WTC11 (cell line): Measurements from ENCODE around the gene RPL10A. TPM values are rescaled to one million over a fixed set of nuclear protein-coding genes. Genes with fewer than 3 reads are reported as not detected.

Source experiments
- ATAC-seq: fragments of 200-7000 bp; cut with Tn5 transposase; 2 replicates; pipeline ENCODE4 v1.10.0; 2021; ENCODE audit warnings: mild to moderate bottlenecking, moderate library complexity
- CTCF ChIA-PET: fragments of 300-600 bp; sonication (Branson Sonifier 250); formaldehyde crosslinking; loops from one replicate; lab custom pipeline; 2021; ENCODE audit warnings: antibody characterized with exemption; lab: Charles Lee
- POLR2A ChIA-PET: fragments of 350-600 bp; sonication (Branson Sonifier 250); formaldehyde crosslinking; loops from one replicate; lab custom pipeline; 2021; ENCODE audit warnings: antibody characterized with exemption; lab: Charles Lee
- DNase-seq: peaks from one replicate; pipeline ENCODE4 v3.0.0; 2021; ENCODE audit warnings: low spot score
- H3K27ac Mint-ChIP-seq: 2 replicates; pipeline ENCODE4 v1.8.0; 2021; ENCODE audit warnings: mixed read lengths
- H3K27me3 Mint-ChIP-seq: 2 replicates; pipeline ENCODE4 v1.8.0; 2021; ENCODE audit warnings: low read depth, mild to moderate bottlenecking, moderate library complexity, mixed read lengths
- H3K36me3 Mint-ChIP-seq: 2 replicates; pipeline ENCODE4 v1.8.0; 2021; ENCODE audit warnings: mixed read lengths
- H3K4me1 Mint-ChIP-seq: 2 replicates; pipeline ENCODE4 v1.8.0; 2022; ENCODE audit warnings: mixed read lengths
- H3K4me3 Mint-ChIP-seq: 2 replicates; pipeline ENCODE4 v1.8.0; 2021; ENCODE audit warnings: mild to moderate bottlenecking, moderate library complexity, mixed read lengths
- H3K9me3 Mint-ChIP-seq: 2 replicates; pipeline ENCODE4 v1.8.0; 2021; ENCODE audit warnings: mixed read lengths
- CREB1 ChIP-seq: sonication (generic); formaldehyde crosslinking; IDR thresholded peaks from 2 replicates; pipeline ENCODE4 v1.8.0; 2023; ENCODE audit warnings: mild to moderate bottlenecking, missing genetic modification reagents
- CREM ChIP-seq: sonication (generic); formaldehyde crosslinking; IDR thresholded peaks from 2 replicates; pipeline ENCODE4 v1.8.1; 2022; ENCODE audit warnings: mild to moderate bottlenecking, missing genetic modification reagents, moderate library complexity
- FOXK1 ChIP-seq: sonication (generic); formaldehyde crosslinking; IDR thresholded peaks from 2 replicates; pipeline ENCODE4 v1.8.0; 2022; ENCODE audit warnings: mild to moderate bottlenecking, moderate library complexity, missing genetic modification reagents
- FOXP1 ChIP-seq: sonication (generic); formaldehyde crosslinking; IDR thresholded peaks from 2 replicates; pipeline ENCODE4 v1.8.0; 2022; ENCODE audit warnings: missing genetic modification reagents, mild to moderate bottlenecking, moderate library complexity, borderline replicate concordance
- GTF2I ChIP-seq: fragments of 250-450 bp; sonication (Bioruptor Pico); conservative IDR thresholded peaks from 2 replicates; pipeline ENCODE4 v1.4.0; 2021; ENCODE audit warnings: mild to moderate bottlenecking
- HMGA2 ChIP-seq: fragments of 250-450 bp; sonication (Bioruptor Pico); IDR thresholded peaks from 2 replicates; pipeline ENCODE4 v1.4.0; 2021; ENCODE audit warnings: mild to moderate bottlenecking, moderate library complexity
- KAT7 ChIP-seq: sonication (generic); formaldehyde crosslinking; IDR thresholded peaks from 2 replicates; pipeline ENCODE4 v1.8.1; 2023; ENCODE audit warnings: missing genetic modification reagents, mild to moderate bottlenecking, borderline replicate concordance
- NFE2L1 ChIP-seq: sonication (generic); formaldehyde crosslinking; IDR thresholded peaks from 2 replicates; pipeline ENCODE4 v1.8.1; 2023; ENCODE audit warnings: missing genetic modification reagents
- NFYB ChIP-seq: sonication (generic); formaldehyde crosslinking; conservative IDR thresholded peaks from 2 replicates; pipeline ENCODE4 v1.8.0; 2022; ENCODE audit warnings: low read depth, missing genetic modification reagents
- OVOL2 ChIP-seq: fragments of 250-450 bp; sonication (Bioruptor Pico); IDR thresholded peaks from 2 replicates; pipeline ENCODE4 v1.9.0; 2021; ENCODE audit warnings: mild to moderate bottlenecking, borderline replicate concordance
- SMAD4 ChIP-seq: sonication (generic); formaldehyde crosslinking; IDR thresholded peaks from 2 replicates; pipeline ENCODE4 v1.8.0; 2022; ENCODE audit warnings: mild to moderate bottlenecking, missing genetic modification reagents
- TEAD1 ChIP-seq: sonication (generic); formaldehyde crosslinking; IDR thresholded peaks from 2 replicates; pipeline ENCODE4 v1.8.0; 2022; ENCODE audit warnings: mild to moderate bottlenecking, missing genetic modification reagents
- ZBTB21 ChIP-seq: sonication (generic); formaldehyde crosslinking; IDR thresholded peaks from 2 replicates; pipeline ENCODE4 v1.8.1; 2023; ENCODE audit warnings: mild to moderate bottlenecking, missing genetic modification reagents, borderline replicate concordance
- ZNF138 ChIP-seq: sonication (generic); formaldehyde crosslinking; conservative IDR thresholded peaks from 2 replicates; pipeline ENCODE4 v1.8.1; 2022; ENCODE audit warnings: mild to moderate bottlenecking, moderate library complexity, missing genetic modification reagents
- ZNF317 ChIP-seq: sonication (generic); formaldehyde crosslinking; IDR thresholded peaks from 2 replicates; pipeline ENCODE4 v1.8.1; 2023; ENCODE audit warnings: low read depth, mild to moderate bottlenecking, moderate library complexity, missing genetic modification reagents, borderline replicate concordance
- ZNF416 ChIP-seq: fragments of 250-450 bp; sonication (Bioruptor Pico); IDR thresholded peaks from 2 replicates; pipeline ENCODE4 v1.9.0; 2021; ENCODE audit warnings: mild to moderate bottlenecking, inconsistent platforms
- total RNA-seq: library from RNA; stranded (reverse); gene quantifications from 3 replicates; pipeline ENCODE4 v1.2.3, GENCODE V29; 2021
- TF ChIP-seq, protein P1 (sequence below): fragments of 250-450 bp; sonication (Bioruptor Pico); IDR thresholded peaks from 2 replicates; pipeline ENCODE4 v1.9.0; 2021; ENCODE audit warnings: moderate library complexity, mild to moderate bottlenecking, inconsistent platforms, borderline replicate concordance
- TF ChIP-seq, protein P2 (sequence below): sonication (generic); formaldehyde crosslinking; IDR thresholded peaks from 2 replicates; pipeline ENCODE4 v1.8.0; 2023; ENCODE audit warnings: missing genetic modification reagents
- TF ChIP-seq, protein P3 (sequence below): sonication (generic); formaldehyde crosslinking; IDR thresholded peaks from 2 replicates; pipeline ENCODE4 v1.8.0; 2022; ENCODE audit warnings: mild to moderate bottlenecking, missing genetic modification reagents
- TF ChIP-seq, protein P4 (sequence below): sonication (generic); formaldehyde crosslinking; IDR thresholded peaks from 2 replicates; pipeline ENCODE4 v1.8.1; 2022; ENCODE audit warnings: missing genetic modification reagents, borderline replicate concordance
- TF ChIP-seq, protein P5 (sequence below): sonication (generic); formaldehyde crosslinking; IDR thresholded peaks from 2 replicates; pipeline ENCODE4 v1.8.1; 2023; ENCODE audit warnings: mild to moderate bottlenecking, missing genetic modification reagents
- TF ChIP-seq, protein P6 (sequence below): sonication (generic); formaldehyde crosslinking; conservative IDR thresholded peaks from 2 replicates; pipeline ENCODE4 v1.8.1; 2022; ENCODE audit warnings: mild to moderate bottlenecking, missing genetic modification reagents
- TF ChIP-seq, protein P7 (sequence below): sonication (generic); formaldehyde crosslinking; IDR thresholded peaks from 2 replicates; pipeline ENCODE4 v1.8.1; 2022; ENCODE audit warnings: low read depth, mild to moderate bottlenecking, moderate library complexity, missing genetic modification reagents, borderline replicate concordance
- TF ChIP-seq, protein P8 (sequence below): sonication (generic); formaldehyde crosslinking; IDR thresholded peaks from 2 replicates; pipeline ENCODE4 v1.8.1; 2022; ENCODE audit warnings: mild to moderate bottlenecking, missing genetic modification reagents, moderate library complexity, borderline replicate concordance

RPL10A gene
- total RNA-seq, 1 experiment from 2014 or later: 1,829 TPM

DNA sequence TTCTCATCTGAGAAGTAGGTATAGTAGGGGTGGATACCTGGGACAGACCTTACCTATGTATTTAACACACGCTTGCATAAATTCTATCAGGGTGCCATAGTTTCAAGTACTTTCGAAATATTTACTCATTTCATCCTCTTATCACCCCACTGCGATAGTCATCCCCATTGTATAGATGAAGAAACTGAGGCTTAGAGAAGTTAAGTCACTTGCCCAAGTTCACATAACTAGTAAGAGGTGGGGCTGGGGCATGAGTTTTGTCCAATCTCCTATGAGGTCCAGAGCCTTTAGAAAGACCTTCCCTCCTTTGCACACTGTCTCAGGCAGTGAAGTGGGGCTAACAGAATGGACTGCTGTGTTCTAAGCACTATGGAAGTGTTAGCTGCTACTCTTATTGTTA lies 38.3 kb downstream of the RPL10A start (continued):
- TF ChIP-seq, protein P1, sequence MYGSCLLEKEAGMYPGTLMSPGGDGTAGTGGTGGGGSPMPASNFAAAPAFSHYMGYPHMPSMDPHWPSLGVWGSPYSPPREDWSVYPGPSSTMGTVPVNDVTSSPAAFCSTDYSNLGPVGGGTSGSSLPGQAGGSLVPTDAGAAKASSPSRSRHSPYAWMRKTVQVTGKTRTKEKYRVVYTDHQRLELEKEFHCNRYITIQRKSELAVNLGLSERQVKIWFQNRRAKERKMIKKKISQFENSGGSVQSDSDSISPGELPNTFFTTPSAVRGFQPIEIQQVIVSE (CRISPR knock-in tag): no peak
- TF ChIP-seq, protein P2, sequence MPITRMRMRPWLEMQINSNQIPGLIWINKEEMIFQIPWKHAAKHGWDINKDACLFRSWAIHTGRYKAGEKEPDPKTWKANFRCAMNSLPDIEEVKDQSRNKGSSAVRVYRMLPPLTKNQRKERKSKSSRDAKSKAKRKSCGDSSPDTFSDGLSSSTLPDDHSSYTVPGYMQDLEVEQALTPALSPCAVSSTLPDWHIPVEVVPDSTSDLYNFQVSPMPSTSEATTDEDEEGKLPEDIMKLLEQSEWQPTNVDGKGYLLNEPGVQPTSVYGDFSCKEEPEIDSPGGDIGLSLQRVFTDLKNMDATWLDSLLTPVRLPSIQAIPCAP (CRISPR knock-in tag): no peak
- TF ChIP-seq, protein P3, sequence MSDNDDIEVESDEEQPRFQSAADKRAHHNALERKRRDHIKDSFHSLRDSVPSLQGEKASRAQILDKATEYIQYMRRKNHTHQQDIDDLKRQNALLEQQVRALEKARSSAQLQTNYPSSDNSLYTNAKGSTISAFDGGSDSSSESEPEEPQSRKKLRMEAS (CRISPR knock-in tag): no peak
- no peak for TF ChIP-seq CREB1 (CRISPR knock-in tag)
- TF ChIP-seq GTF2I (CRISPR knock-in tag): no peak
- TF ChIP-seq, protein P4, sequence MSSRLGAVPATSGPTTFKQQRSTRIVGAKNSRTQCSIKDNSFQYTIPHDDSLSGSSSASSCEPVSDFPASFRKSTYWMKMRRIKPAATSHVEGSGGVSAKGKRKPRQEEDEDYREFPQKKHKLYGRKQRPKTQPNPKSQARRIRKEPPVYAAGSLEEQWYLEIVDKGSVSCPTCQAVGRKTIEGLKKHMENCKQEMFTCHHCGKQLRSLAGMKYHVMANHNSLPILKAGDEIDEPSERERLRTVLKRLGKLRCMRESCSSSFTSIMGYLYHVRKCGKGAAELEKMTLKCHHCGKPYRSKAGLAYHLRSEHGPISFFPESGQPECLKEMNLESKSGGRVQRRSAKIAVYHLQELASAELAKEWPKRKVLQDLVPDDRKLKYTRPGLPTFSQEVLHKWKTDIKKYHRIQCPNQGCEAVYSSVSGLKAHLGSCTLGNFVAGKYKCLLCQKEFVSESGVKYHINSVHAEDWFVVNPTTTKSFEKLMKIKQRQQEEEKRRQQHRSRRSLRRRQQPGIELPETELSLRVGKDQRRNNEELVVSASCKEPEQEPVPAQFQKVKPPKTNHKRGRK (CRISPR knock-in tag): no peak

DNA sequence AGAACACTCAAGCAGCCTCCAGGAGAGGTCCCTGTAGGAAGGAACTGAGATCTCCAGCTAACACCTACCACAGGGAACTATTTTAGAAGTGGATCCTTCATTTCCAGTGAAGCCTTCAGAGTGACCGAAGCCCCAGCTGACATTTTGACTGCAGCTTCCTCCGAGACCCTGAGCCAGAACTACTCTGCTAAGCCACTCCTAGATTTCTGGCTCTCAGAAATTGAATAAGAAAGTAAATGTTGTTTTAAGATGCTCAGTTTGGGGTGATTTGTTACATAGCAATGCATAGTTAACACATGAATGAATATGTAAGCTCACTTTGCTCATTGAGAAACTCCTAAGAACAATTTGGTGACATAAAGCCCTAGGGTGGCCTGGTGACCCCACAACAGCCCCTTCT lies 39.0 kb downstream of the RPL10A start:
- ChIA-PET CTCF (interaction anchor here (0.6 to 5.3 kb wide), 5 partner anchors 16 to 1344 kb away, joined by 3 to 40 read pairs (median 5); no protein-coding TSS in a partner anchor), POLR2A (no interaction called here)
- Mint-ChIP-seq H3K27me3 (peaks cover 35% of the 10 kb centered on the region), H3K4me1 (peaks cover 48% of the 10 kb centered on the region), H3K27ac (no peak overlapping the region), H3K4me3 (no peak overlapping the region), H3K36me3 (no peaks in the 10 kb centered on the region), H3K9me3 (no peaks in the 10 kb centered on the region)
- TF ChIP-seq ZNF138 (CRISPR knock-in tag) (no peak), ZNF317 (CRISPR knock-in tag) (no peak), CREM (CRISPR knock-in tag) (no peak), KAT7 (no peak), OVOL2 (CRISPR knock-in tag) (no peak), NFE2L1 (no peak), TEAD1 (CRISPR knock-in tag) (no peak), ZBTB21 (CRISPR knock-in tag) (no peak), FOXP1 (CRISPR knock-in tag) (no peak), NFYB (no peak), ZNF416 (CRISPR knock-in tag) (no peak), HMGA2 (no peak), FOXK1 (CRISPR knock-in tag) (no peak), SMAD4 (CRISPR knock-in tag) (no peak)
- TF ChIP-seq, protein P5, sequence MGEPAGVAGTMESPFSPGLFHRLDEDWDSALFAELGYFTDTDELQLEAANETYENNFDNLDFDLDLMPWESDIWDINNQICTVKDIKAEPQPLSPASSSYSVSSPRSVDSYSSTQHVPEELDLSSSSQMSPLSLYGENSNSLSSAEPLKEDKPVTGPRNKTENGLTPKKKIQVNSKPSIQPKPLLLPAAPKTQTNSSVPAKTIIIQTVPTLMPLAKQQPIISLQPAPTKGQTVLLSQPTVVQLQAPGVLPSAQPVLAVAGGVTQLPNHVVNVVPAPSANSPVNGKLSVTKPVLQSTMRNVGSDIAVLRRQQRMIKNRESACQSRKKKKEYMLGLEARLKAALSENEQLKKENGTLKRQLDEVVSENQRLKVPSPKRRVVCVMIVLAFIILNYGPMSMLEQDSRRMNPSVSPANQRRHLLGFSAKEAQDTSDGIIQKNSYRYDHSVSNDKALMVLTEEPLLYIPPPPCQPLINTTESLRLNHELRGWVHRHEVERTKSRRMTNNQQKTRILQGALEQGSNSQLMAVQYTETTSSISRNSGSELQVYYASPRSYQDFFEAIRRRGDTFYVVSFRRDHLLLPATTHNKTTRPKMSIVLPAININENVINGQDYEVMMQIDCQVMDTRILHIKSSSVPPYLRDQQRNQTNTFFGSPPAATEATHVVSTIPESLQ: no peak
- TF ChIP-seq, protein P6, sequence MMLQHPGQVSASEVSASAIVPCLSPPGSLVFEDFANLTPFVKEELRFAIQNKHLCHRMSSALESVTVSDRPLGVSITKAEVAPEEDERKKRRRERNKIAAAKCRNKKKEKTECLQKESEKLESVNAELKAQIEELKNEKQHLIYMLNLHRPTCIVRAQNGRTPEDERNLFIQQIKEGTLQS: no peak
- TF ChIP-seq, protein P7, sequence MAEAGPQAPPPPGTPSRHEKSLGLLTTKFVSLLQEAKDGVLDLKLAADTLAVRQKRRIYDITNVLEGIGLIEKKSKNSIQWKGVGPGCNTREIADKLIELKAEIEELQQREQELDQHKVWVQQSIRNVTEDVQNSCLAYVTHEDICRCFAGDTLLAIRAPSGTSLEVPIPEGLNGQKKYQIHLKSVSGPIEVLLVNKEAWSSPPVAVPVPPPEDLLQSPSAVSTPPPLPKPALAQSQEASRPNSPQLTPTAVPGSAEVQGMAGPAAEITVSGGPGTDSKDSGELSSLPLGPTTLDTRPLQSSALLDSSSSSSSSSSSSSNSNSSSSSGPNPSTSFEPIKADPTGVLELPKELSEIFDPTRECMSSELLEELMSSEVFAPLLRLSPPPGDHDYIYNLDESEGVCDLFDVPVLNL (CRISPR knock-in tag): no peak
- TF ChIP-seq, protein P8, sequence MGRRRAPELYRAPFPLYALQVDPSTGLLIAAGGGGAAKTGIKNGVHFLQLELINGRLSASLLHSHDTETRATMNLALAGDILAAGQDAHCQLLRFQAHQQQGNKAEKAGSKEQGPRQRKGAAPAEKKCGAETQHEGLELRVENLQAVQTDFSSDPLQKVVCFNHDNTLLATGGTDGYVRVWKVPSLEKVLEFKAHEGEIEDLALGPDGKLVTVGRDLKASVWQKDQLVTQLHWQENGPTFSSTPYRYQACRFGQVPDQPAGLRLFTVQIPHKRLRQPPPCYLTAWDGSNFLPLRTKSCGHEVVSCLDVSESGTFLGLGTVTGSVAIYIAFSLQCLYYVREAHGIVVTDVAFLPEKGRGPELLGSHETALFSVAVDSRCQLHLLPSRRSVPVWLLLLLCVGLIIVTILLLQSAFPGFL (CRISPR knock-in tag): no peak
- TF ChIP-seq, protein P4 (CRISPR knock-in tag): no peak
- DNase-seq (no peak), ATAC-seq (no peak)
